NCI-H1105 treated with DMSO at 0.1 percent for 48 hours (cell line): ENCODE data around the gene ARVCF.

Source experiments
- DNase-seq: peaks from one replicate; lab custom pipeline; 2025; lab: John Stamatoyannopoulos, UW

The ARVCF gene

GRCh38 chr22:20016734-20017621 is at the start of gene ARVCF:
Gene ARVCF (minus strand): TSS chr22:20016823. CDS start chr22:19990794, 26,029 bp downstream.
- peak; percentile 75 for DNase-seq

- no peak for DNase-seq
These were observed 49.4 kb upstream of the ARVCF start for GRCh38 chr22:20065896-20066616.

- DNase-seq, result no peak
These were observed 48.1 kb upstream of the ARVCF start for GRCh38 chr22:20064545-20065262.

- no peak for DNase-seq
These were observed 47.5 kb upstream of the ARVCF start for GRCh38 chr22:20064140-20064480.

GRCh38 chr22:20063271-20064139 is 46.9 kb upstream of the ARVCF start:
- no peak for DNase-seq

GRCh38 chr22:20062766-20063083 is 46.1 kb upstream of the ARVCF start:
- no peak for DNase-seq

- no peak for DNase-seq
These were observed 45.6 kb upstream of the ARVCF start for GRCh38 chr22:20062043-20062765.

- no peak for DNase-seq
These were observed 44.8 kb upstream of the ARVCF start for GRCh38 chr22:20061481-20061861.

- DNase-seq, result no peak
These were observed 44.3 kb upstream of the ARVCF start for GRCh38 chr22:20060700-20061480.

GRCh38 chr22:20058989-20059770 is 42.6 kb upstream of the ARVCF start:
- no peak for DNase-seq

- DNase-seq, result no peak
These were observed 41.1 kb upstream of the ARVCF start for GRCh38 chr22:20057596-20058268.

GRCh38 chr22:20056696-20057386 is 40.2 kb upstream of the ARVCF start:
- no peak for DNase-seq

- DNase-seq, result no peak
These were observed 39.5 kb upstream of the ARVCF start for GRCh38 chr22:20056161-20056560.

GRCh38 chr22:20055654-20056053 is 39.0 kb upstream of the ARVCF start:
- no peak for DNase-seq

- DNase-seq, result no peak
These were observed 38.5 kb upstream of the ARVCF start for GRCh38 chr22:20055144-20055543.

GRCh38 chr22:20054485-20054884 is 37.9 kb upstream of the ARVCF start:
- DNase-seq, result no peak

- DNase-seq, result no peak
These were observed 37.4 kb upstream of the ARVCF start for GRCh38 chr22:20054034-20054427.

GRCh38 chr22:20053407-20054033 is 36.9 kb upstream of the ARVCF start:
- no peak for DNase-seq
